Osteocyte (in vitro differentiated cells): Measurements from ENCODE around the gene ADAMTS14. TPM values are rescaled to one million over a fixed set of nuclear protein-coding genes. Genes with fewer than 3 reads are reported as not detected.

ENCODE experiments used
- DNase-seq: peaks from one replicate; pipeline ENCODE4 v3.0.0; 2021; ENCODE audit warnings: mixed read lengths; ENCODE audit not compliant: unreplicated experiment; ENCODE audit errors: extremely low spot score
- H3K27ac Mint-ChIP-seq: one replicate; pipeline ENCODE4 v1.8.0; 2021; ENCODE audit warnings: mild to moderate bottlenecking, mixed read lengths; ENCODE audit not compliant: unreplicated experiment
- H3K27me3 Mint-ChIP-seq: one replicate; pipeline ENCODE4 v1.8.0; 2021; ENCODE audit warnings: mixed read lengths; ENCODE audit not compliant: unreplicated experiment
- H3K36me3 Mint-ChIP-seq: one replicate; pipeline ENCODE4 v1.8.0; 2021; ENCODE audit warnings: mixed read lengths; ENCODE audit not compliant: unreplicated experiment
- H3K4me1 Mint-ChIP-seq: one replicate; pipeline ENCODE4 v1.8.0; 2021; ENCODE audit warnings: mixed read lengths; ENCODE audit not compliant: unreplicated experiment
- H3K4me3 Mint-ChIP-seq: one replicate; pipeline ENCODE4 v1.8.0; 2021; ENCODE audit warnings: mild to moderate bottlenecking, moderate library complexity, mixed read lengths; ENCODE audit not compliant: unreplicated experiment
- H3K9me3 Mint-ChIP-seq: one replicate; pipeline ENCODE4 v1.8.0; 2021; ENCODE audit warnings: mixed read lengths; ENCODE audit not compliant: unreplicated experiment
- total RNA-seq: library from RNA; stranded (reverse); gene quantifications from 2 replicates; pipeline ENCODE4 v1.2.1, GENCODE V29; 2021
- TF ChIP-seq, protein P1 (sequence below): fragments of 200-600 bp; sonication (generic); IDR thresholded peaks from 2 replicates; pipeline ENCODE4 v1.5.0; 2021; ENCODE audit warnings: antibody characterized with exemption, mild to moderate bottlenecking, moderate library complexity

The ADAMTS14 gene
- total RNA-seq, 1 donor from 2014 or later: 4.1 TPM

GRCh38 chr10:70771311-70772194, 99.2 kb downstream of the ADAMTS14 start:
- TF ChIP-seq, protein P1, sequence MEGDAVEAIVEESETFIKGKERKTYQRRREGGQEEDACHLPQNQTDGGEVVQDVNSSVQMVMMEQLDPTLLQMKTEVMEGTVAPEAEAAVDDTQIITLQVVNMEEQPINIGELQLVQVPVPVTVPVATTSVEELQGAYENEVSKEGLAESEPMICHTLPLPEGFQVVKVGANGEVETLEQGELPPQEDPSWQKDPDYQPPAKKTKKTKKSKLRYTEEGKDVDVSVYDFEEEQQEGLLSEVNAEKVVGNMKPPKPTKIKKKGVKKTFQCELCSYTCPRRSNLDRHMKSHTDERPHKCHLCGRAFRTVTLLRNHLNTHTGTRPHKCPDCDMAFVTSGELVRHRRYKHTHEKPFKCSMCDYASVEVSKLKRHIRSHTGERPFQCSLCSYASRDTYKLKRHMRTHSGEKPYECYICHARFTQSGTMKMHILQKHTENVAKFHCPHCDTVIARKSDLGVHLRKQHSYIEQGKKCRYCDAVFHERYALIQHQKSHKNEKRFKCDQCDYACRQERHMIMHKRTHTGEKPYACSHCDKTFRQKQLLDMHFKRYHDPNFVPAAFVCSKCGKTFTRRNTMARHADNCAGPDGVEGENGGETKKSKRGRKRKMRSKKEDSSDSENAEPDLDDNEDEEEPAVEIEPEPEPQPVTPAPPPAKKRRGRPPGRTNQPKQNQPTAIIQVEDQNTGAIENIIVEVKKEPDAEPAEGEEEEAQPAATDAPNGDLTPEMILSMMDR: no peak

DNA sequence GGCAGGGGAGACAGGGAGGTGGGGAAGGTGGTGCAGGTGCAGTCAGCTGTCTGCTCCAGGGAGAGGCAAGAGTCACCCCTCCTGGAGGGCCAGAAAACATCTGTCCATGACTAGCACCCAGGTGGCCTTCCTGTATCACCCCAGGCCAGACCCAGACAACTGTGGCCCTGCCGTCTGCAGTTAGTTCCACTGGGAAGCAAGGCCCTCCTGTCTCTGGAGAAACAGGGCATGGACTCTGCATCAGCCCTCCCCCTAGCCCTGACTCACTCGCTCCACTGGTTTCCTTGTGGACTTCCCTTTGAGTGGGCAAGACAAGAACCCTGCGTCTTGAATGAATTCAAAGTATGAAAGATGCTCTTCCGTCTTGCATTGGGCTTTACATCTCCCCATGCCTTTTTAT, 100.3 kb downstream of the ADAMTS14 start:
- no peak for DNase-seq

More at GRCh38 chr10:70771311-70772194, 99.2 kb downstream of the ADAMTS14 start:
- Mint-ChIP-seq H3K27me3 (peaks cover 32% of the 10 kb centered on the region), H3K4me3 (no peak overlapping the region), H3K4me1 (no peaks in the 10 kb centered on the region), H3K36me3 (no peaks in the 10 kb centered on the region), H3K9me3 (no peaks in the 10 kb centered on the region), H3K27ac (no peak overlapping the region)
- DNase-seq: peak; percentile 76

DNA sequence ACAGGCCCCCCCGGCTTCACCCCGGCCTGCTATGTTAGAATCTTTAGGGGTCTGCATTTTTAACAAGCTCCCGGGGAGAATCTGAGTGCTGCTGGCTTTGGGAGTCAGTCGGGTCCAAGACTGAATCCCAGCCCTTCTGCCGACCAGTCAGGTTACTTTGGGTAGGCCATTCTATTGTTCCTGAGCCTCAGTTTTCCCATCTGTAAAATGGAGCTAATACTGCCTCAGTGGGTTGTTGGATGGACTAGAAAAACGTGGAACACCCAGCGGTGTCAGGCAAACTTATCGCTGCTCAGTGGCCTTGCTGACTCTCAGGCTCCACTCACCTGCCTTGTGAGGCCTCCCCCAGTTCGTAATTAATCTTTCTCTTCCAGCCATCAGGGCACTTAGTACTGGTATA, 101.2 kb downstream of the ADAMTS14 start:
- TF ChIP-seq, protein P1: no peak
- no peak for DNase-seq
- Mint-ChIP-seq H3K27ac (no peak overlapping the region), H3K36me3 (no peaks in the 10 kb centered on the region), H3K27me3 (peaks cover 13% of the 10 kb centered on the region), H3K4me3 (no peak overlapping the region), H3K4me1 (no peaks in the 10 kb centered on the region), H3K9me3 (no peaks in the 10 kb centered on the region)

More for the DNA sequence above, 100.3 kb downstream of the ADAMTS14 start:
- H3K4me1 Mint-ChIP-seq: no peaks in the 10 kb centered on the region
- H3K9me3 Mint-ChIP-seq: no peaks in the 10 kb centered on the region
- H3K4me3 Mint-ChIP-seq: no peak overlapping the region
- H3K27me3 Mint-ChIP-seq: peaks cover 22% of the 10 kb centered on the region
- H3K36me3 Mint-ChIP-seq: no peaks in the 10 kb centered on the region
- no peak overlapping the region for H3K27ac Mint-ChIP-seq
- TF ChIP-seq, protein P1: no peak

DNA sequence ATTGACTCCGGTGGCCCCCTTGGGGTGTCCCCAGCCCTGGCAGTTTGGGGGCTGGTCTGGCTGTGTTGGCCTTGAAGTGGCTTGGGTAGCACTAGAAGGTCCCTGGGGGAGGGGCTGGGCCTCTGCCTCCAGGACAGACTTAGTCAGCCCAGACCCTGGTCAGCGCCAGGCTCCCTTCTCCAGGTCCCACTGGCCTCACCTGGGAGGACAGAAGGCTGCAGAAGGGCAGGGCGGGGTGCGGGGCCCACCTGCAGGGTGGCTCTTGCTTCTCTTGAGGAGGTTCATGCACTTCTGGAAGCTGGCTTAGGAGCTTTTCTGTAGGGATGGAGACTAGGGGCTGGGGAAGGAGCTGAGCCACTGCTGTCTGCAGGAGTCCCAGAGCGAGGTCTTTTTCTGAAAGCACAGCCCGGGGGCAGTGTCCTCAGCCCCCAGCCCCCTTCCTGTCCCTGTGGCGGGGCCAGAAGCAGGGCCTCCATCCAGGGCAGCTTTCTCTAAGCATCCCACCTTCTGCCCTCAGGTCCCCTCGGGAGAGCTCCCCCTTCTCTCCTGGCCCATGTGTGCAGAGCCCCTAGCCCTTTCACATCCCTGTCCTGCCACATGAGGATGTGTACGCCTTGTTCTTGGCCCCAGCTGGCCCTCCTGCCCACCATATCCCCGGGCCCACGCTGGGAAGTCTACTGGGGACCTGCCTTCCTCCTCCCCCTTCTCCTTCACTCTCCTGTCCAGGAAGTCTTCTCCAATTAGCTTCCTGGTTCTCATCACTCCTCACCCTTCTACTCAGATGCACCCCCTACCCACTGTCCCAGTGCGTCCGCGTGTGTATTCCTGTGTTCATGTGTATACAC, 101.9 kb downstream of the ADAMTS14 start:
- no peaks in the 10 kb centered on the region for H3K9me3 Mint-ChIP-seq
- DNase-seq: peak; percentile 83
- no peak overlapping the region for H3K27ac Mint-ChIP-seq
- no peaks in the 10 kb centered on the region for H3K4me1 Mint-ChIP-seq
- TF ChIP-seq, protein P1: no peak
- peaks cover 11% of the 10 kb centered on the region for H3K27me3 Mint-ChIP-seq
- H3K4me3 Mint-ChIP-seq: no peak overlapping the region
- H3K36me3 Mint-ChIP-seq: no peaks in the 10 kb centered on the region
